ENCODE results near the gene KRT77.
"Not testable (repeated sequence)": the region's sequence is repeated elsewhere in the genome, so short reads cannot be mapped to it uniquely, and the experiment has no call there.

The KRT77 gene

DNA sequence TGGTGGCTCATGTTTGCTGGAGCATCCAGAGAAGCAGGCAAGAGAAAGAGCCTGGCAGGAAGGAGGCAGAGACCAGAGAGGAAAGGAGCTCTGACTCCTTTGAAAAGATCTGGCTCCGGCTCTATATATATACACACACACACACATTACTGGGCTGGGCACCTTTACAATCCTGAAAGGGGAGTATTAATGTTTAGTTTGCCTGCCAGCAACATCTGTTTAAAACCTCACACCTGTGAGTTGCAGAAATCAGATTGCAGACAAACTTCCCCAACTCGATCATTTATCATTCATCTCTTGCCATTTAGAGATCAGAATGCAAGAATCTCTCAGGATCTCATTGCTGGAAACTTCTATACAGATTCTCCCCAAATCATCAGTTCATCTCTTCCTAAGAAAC, at the start of gene KRT77:
KRT77 (minus strand) TSS at position 101 of the 400 bp plus-strand sequence; CDS start at position 11, 90 bp downstream.
- no peak for DNase-seq

DNA sequence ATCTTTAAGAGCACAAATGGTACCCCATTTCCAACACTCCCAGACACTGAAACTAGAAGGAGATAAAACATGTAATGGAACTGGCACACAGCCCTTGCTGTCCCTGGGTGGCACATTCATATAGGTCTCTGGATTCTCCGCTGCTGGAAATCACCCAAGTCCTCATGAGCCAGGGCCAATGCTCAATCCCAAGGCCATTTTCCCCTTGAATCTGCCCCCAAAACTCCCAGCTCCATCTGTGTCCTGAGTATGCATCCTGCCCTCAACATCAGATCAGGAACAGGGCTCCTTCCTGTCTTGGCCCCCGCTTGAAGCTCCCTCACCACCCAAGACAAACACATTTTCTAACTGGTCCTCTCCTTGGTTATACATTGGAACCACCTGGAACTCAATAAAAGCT, 49.2 kb upstream of the KRT77 start:
- no peak for DNase-seq

DNA sequence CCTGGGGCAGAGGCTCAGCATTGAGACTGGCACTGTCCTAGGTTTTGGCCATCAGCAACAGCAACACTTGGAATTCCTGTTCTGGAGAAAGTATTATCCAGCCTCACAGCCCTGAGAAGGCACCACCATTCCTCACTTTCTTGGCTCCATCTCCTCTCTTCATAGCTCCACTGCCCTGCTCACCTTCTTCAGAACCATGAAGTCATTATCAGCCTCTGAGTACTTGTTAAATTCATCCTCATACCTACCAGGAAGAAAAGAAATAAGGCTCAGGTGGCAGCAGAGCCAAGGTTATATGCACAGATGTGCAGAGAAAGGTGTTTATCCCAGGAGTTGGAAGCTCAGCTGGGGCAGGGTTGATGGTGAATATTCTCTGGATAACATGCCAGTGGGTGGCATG, 48.5 kb upstream of the KRT77 start:
- DNase-seq, result no peak

DNA sequence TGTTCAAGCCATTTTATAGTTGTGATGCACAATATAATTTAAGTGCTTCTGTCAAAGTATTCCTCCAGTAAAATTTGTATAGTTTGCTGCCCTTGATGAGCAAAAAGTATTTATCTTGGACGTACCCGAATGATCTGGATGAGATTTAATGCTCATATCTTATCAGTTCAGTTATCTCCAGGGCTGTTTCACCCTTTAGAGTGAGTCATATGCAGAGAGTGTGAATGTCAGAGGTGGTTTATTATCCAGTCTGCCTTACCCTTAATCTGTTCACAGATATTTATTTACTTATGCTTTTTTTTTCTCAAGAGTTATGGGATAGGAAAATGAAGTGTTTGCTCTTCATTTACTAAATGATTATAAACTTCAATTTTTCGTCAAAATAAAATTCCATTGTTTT, 47.2 kb upstream of the KRT77 start:
- DNase-seq, result not testable (repeated sequence)

DNA sequence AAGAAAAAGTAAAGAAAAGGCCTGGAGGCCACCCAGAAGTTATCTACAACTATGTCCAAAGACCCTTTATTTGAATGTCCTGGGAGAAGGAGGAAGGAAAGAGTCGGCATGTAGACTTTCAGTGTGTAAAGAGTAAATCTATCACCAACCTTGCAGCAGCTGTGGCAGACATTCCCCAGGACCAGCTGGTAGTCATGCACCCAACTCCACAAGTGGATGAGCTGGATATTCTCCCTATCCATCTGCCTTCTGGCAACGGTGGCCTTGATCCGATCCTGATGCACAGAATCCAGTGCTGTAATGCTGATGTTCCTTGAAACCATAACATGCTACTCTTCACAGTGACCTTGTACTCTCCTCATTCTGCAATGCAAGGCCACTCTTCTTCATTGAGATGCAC, 46.5 kb upstream of the KRT77 start:
- no peak for DNase-seq

DNA sequence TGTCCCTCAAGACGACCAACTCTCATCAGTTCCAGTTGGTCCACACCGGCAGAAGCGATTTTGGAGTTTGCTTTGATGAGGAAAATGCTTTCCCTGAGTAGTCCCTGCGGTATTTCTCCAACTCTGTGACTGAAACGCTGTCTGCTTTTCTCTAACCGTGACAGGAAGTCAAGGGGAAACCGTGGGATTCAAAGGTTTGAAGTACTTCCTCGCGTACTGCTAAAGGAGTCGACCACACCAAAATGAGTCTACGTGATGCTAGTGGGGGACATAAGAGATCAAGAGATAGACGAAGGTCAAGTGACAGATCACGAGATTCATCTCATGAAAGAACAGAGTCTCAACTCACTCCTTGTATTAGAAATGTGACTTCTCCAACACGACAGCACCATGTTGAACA, 45.3 kb upstream of the KRT77 start:
- no peak for DNase-seq

DNA sequence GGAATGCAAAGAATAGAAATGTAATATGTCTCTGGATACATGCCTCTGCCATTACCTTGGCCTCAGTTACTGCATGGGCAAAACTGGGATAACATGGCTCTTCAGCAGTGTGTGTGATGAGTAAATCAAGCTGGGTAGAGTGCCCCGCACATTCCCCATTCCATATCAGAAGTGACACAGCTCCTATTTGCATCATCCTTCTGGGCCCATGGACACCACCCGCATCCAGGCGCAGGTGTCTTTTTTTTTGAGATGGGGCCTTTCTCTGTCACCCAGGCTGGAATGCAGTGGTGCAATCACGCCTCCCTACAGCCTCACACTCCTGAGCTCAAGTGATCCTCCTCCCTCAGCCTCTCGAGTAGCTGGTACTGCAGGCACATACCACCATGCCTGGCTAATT, 42.2 kb upstream of the KRT77 start:
- no peak for DNase-seq

DNA sequence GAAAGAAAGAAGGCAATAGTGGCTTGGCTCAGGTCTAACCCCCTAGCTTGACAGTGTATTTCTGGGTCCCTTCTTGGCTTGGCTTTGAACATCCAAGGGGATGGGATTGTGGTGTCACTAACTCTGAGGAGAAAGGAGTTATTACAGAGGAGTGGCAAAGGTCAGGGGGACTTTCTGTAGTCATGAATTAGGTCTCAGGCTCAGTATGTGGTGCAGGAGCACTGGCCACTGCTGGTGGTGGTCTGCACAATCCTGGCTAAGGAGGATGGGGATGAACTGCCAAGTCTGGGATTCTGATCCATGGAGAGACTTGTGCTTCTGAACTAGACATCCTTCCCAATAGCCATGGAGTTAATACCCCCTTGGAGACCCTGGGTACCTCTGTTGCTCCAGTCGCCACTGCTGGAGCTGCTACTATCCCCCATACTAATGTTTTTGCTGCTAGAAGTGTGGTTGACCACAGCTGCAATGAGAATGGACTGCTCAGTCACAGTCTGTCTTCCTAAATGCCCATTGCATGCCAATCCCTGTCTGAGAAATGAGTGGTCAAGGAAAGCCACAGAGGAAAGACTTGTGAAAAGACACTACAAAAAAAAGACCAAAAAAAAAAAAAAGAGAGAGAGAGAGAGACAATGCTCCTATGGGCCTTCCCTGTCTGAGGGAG, 41.3 kb upstream of the KRT77 start:
- DNase-seq, result no peak

DNA sequence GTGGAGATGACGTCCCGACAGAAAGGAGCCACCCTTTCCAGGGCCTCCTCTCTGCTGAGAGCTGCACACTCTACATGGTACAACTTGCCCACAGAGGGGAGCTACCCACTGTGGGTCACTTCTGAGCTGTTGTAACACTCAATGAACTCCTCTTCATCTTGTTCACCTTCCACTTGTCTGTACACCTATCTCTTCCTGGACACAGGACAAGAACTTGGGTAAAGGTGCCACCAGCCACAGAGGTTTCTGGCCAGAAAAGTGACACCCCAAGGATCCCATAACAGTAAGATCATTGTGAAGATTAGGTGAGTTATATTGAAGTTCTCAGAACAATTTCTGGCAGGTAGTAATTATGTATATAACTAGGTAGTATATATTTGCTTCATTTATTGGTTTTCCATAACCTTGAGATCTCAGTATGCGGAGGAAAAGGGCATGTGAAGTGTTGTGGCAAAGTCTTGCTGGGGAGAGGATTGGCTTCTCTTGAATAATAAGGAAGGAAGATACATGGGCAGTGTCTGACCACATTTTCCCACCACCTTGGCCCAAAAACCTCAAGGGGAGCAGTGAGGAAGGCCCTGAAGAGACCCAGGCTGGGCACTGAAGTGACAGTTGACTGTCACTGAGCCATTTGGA, 39.6 kb upstream of the KRT77 start:
- DNase-seq, result no peak

DNA sequence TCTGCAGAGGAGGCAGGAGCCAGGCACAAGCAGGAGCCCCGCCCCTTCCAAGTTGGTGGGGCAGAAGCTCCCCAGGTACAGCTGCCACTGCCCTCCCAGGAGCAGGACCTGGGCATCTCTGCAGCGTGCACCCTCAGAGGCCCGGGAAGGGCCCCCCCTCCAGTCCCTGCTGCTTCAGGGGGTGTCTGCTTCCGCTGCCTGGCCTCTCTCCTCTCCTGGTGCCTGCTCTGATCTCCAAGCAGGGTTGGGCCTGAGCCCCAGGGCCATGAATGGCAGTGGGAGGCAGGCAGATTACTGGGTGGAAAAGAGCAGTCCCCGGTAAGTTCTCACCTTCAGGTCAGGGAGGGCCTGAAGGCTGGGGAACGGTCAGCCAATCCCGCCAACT, 38.9 kb upstream of the KRT77 start:
- DNase-seq, result no peak

DNA sequence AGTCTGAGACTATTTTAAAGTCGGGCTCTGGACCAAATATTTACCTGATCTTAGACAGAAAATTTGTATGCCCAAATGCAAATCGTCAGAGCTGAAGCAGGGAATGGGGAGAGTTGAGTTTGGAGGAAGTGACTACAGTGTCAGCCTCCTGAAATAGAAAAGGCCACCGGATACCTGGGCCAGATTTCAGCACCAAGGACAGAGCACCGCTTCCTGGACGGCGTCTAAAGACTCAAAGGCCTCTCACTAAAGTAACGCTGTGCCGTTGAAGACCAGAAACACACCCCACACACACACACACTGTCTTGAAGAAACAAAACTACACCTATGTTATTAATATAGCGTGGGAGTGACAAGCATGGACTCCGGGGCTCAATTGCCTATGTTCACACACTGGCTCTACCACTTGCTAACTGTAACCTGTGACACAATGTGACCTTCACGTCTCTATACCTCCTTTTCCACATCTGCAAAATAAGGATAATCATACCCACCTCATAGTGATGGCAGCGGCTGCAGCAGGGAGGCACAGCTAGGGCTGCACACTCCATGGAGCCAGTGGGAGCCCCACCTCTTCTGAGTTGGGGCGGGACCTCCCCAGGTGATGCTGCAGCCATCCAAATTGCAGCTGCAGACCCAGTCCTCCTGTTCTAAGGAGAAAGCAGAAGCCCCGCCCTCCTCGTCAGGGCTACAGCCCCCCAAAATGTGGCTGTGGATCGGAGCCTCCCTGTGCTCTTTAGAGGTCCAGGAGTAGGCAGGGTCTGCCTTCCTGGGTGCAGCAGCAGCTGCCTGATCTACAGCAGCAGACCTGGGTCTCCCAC, 38.3 kb upstream of the KRT77 start:
- no peak for DNase-seq

DNA sequence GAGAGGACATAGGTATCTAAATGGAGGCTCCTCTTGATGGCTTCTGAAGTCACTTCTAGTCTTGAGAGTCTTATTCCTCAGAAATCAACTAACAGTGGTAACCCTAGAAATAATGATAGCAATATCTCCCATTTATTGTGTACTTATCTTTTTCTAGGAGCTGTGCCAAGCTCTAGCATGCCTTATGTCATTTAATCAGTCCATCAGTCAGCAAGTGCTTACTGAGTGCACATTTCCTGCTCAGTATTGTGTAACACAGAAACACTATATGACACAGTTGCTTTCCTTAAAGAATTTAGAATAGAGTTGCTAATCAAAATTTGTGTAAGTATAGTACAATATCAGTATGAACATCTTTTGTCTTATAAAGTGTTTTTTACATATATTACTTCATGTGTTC, 37.3 kb upstream of the KRT77 start:
- DNase-seq, result no peak

DNA sequence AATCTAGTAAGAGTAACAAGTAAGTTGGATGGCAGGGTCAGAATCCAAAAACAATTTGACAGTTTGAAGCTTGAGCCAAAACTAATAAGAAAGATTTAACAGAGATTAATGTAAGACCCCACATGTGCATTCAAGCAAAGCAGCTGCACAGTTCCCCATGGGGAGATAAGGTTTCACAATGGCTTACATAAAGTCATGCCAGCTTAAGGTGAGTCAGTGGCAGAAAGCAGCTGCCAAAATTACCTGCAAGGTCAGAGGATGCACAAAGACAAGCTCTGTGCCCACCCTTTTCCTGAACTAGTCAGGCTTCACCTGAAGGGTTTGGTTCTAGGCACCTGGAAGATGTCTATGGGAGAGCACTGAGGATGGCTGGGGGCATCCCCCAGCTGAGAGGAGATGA, 36.6 kb upstream of the KRT77 start:
- no peak for DNase-seq

DNA sequence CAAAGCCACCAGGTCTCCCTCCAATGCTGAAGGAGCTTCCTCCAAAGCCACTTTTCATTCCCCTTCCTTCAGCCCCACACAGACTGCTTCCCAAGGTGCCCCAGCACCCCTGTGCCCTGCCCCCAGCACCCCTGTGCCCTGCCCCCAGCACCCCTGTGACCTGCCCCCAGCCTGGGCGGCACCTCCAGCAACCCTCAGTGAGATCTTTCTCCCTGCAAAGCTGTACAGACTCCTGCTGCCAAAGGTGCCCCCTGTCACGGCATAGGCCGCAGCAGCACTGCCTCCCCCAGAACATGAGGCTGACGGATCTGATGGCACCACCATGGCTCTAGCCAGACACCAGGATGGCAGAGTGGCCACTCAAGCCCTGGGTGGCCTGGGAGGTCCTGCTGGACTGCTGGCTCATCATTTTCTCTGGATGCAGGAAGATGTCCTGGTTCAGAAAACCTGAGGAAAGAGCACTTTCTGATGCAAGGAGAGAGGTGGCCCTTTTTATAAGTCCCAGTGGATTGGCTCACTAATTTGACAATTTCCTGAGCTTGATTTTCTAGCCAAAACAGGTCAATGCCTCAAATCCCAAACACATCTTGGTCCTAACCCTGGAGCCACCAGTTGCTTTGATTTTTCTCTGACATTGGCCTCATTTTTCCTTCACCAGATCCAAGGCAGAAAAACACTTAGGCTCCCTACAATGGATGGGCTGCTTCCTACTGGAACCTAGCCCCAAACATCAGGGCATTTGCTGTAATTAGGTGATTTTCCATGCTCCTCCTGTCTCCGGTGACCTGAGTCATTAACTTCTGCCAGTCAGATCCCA, 32.7 kb upstream of the KRT77 start:
- no peak for DNase-seq

DNA sequence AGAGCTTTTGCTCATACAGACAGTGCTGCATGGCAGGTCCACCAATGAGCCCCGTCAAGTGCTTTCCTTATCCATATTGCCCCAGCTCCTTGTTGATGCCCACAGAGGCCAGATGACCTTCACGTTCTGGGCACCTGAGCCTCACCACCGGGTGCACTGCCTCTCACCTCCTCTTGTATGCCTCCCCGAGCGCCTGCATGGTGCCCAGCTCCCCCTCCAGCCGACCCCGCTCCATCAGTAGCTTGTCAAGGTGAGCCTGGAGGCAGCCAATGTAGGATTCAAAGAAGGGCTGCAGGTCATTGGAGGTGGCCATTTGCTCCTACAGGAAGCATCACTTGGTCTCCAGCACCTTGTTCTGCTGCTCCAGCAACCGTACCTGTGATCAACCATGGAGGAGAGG, 31.8 kb upstream of the KRT77 start:
- DNase-seq, result no peak

DNA sequence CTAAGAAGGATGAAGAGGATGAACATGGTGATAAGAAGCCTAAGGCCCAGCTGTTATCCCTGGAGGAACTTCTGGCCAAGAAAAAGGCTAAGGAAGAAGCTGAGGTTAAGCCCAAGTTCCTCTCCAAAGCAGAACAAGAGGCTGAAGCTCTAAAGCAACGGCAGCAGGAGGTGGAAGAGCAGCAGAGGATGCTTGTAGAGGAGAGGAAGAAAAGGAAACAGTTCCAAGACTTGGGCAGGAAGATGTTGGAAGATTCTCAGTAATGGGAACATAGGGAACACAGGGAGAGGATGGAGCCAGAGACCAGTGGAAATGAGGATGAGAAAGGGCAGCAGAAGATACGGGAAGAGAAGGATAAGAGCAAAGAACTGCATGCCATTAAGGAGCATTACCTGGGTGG, 27.5 kb upstream of the KRT77 start:
- DNase-seq, result no peak

DNA sequence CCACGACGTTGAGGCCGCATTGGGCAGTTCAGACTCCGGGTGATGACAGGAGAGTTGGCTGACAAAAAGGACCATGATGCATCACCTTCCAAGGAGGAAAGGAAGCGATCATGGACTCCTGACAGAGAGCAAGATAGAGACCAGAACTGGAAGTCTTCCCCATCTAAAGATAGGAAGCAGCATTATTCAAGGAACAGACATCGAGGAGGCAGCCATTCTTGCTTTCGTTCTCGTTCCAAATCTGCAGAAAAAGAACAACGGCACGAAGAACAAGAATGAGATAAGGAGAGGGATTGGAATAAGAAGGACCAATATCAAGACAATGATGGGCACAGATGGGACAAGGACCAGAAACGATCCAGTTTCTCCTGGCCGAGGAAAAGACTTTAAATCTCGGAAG, 27.1 kb upstream of the KRT77 start:
- no peak for DNase-seq

DNA sequence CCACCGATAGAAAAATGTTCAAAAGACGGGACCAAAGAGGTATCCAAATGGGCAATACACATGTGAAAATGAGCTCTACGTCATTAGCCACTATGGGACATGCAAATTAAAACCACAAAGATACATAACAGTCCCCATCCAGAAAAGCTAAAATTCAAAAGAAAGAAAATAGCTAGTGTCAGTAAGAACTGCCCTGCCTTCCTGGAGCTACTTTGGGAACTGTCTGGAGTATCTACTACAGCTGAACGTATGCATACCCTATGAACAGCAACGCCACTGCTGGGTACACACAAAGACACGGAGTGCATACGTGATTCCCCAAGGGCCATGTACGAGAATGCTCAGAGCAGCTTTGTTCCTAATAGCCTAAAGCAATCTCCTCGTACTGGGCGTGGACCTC, 25.8 kb upstream of the KRT77 start:
- DNase-seq, result no peak

DNA sequence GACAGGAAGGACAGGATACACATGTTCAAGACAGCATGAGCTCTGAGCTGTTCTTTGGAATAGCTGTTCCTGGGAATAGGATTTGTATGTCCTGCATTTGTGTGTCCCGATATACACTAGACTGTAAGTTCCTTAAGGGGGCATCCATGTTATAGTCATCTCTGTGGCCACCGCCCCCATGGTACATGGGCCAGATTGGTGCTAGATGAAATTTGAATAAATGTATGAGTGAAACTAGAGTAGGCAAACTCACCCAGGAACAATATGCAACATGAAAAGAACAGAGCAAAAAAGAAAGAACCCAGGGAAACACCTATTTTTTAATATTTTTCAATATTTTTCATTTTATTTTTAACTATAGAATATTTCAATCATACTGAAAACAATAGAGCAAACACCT, 25.1 kb upstream of the KRT77 start:
- no peak for DNase-seq

DNA sequence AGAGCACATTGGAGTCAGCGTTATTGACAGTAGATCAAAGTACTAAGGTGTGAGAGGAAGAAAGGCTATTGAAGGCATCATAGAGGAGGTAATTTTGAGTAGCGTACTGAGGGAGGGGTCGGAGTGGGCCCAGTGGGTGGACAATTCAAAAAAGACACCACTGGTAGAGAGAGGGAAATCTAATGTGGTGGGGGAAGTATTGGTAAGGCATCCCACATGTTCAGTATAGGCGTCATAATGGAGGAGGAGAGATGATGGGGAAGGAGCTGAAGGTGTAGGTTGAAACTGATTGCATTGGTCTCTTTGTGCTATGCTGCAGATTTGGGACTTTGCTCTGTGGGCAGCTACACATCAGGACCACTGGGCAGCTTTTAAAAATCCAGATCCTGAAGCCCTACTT, 23.7 kb upstream of the KRT77 start:
- no peak for DNase-seq

DNA sequence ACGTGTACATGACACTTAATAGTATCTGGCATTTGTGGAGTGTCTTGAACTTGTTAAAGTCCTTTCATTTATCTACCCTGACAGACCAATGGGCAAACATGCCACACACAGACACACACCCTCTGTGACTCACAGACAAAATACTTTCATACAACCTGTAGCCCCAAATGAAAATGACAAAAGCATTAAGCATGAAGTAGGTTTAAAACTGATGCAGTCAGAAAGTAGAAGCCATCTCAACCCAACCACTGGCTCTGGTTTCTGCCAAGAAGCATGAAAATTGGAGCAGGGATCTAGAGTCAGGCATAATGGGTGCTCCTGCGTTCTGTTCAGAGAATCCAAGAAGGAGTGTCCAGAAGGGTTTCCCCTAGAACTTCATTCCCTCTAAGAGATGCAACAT, 23.1 kb upstream of the KRT77 start:
- no peak for DNase-seq

DNA sequence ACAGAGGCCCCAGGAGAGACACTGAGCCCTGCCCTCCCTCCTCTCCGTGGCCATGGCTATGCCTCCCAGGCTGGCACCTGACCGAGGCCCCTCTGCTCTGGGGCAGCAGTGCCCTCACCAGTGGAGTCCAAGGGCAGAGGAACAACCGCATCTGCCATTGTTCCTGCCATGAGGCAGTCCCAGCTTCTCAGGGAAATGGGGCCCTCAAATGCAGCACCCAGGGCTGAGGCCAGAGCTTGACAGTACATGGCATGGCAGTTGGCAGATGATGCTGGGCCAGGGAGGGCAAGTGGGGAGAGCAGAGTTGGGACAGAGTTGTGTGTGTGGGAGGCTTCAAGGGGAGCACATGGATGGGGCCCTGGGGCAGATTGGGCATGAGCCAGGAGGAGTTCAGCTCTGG, 21.1 kb upstream of the KRT77 start:
- DNase-seq, result no peak

DNA sequence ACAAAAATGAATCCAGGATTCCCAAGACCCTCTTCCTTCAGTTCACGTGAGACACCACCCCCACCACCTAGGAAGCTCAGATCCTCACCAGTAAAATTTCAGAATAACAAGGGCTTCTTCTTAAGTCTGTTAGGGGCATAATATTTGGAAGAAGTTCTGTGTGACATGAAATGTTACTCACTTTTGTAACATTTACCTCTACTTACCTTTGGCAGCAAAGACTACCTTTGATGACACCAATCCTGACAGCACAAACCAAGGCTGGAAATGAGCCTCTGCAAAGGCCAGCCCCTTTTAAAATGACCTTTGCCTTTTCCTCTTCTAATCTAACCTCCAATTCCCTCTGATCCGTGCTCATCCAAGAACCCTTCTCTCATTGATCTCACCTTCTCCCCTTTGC, 19.4 kb upstream of the KRT77 start:
- no peak for DNase-seq
